ENCODE data around the gene ARHGAP6.
"Not testable (repeated sequence)": the region's sequence is repeated elsewhere in the genome, so short reads cannot be mapped to it uniquely, and the experiment has no call there.

ARHGAP6 gene

DNA sequence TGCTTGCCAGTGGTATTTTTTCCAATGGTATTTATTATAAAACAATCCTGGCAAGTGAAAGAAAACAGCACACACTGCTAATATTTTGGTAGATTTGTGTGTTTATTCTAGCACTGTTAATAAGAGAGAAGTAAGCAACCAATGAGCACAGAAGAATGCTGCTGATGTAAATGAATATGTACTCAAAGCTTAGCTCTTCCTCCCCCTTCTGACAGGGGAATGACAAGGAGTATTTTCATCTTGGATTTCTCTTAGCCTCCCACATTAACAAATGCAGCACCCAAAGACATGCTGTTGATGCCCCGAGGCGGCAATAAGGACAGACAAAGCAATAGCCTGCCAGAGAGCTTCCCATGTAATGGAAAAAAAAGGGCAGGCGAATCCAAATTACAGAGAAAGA, 18.6 kb downstream of the ARHGAP6 start:
- no peak for DNase-seq

DNA sequence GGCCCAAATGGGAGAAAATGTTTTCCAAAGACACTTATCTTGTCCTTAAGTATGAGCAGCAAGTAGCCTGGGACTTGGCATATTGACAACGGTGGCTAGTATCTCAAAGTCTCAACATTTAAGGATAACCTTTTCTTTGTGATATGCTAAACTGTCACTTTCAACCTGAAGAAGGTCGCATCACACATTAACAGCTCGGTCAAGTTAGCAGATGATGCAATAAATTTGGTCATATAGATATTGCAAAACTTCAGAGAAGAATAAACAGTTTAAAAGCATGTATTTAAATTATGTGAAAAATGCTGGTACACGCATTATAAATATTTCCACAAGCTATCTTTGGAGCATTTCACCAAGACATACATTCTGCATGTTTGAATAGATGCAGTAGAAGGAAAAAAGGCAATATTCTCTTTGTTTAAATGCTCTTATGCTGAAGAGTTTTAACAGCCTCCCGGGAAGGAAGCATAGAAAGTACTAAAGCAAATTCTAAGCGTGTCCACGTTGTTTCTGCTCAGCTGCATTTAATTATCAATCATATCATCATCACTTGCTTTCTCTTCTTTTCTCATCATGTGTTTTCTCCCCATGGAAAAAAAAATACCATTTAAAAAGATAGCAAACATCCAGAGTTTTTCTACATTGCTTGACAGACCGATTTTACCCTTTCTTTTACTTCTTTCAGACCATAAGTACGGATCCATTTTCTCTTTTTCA, 24.2 kb downstream of the ARHGAP6 start:
- no peak for DNase-seq

DNA sequence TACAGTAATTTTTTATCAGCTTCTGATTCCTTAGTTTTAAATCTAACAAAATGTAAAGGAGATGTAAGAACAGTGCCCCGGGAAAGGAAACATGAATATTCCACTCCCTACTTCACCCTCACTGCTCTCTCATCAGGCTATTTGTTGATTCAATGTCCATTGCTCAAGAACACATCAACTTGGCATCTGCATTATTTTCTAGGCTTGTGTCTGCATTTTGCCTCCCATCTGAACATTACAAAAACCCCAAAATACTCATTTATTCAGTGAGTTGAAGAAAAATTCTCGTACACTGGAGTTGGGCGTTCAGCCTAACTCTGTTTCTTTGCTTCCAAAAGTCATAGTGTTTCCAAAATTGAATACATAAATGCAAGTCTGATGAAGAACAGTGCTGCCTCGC, 25.6 kb downstream of the ARHGAP6 start:
- no peak for DNase-seq

DNA sequence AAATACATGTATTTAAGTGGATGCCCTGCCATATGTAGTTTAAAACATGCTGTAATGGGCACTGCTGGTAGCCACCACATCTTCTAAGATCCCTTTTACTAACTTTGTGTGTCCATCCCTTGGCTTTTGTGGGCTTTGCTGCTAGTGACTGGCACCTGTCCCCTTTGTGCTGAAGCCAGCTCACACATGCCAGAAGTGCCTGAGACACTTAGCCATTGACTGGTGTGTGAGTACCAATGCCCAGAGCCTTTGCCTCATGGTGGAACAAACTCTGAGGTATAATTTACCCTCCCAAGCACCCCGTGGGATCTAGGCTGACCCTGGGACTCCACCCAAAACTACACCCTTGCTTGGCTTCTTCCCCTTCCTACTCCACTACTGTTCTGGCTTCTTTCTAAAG, 33.0 kb downstream of the ARHGAP6 start:
- DNase-seq: no peak

DNA sequence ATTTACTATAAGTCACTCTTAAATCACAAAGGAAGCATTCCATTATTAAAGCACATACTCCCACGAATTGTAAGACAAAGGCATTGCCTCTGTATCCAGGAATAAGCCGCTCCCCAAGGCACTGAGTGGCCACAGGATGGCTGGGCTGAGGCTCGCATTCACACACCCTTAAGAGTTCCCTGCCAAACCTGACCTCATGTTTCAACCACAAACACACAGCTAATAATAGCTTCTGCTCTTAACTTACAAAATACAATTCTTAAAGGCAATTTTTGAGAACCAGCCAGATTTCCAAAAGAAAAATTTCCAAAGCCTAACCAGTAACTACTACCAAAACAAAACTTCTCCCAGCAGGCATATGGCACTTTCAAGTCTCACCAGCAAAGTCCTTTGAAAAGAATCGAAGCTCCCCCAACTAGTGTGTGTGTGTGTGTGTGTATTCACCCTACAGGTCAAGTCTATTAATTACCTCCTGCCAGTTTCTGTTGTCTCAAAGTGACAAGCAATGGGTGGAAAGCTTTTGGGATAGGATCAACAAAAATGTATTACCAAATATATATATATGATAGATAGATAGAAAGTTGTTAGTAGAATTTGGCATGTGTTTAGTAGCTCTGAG, 36.0 kb downstream of the ARHGAP6 start:
- no peak for DNase-seq

DNA sequence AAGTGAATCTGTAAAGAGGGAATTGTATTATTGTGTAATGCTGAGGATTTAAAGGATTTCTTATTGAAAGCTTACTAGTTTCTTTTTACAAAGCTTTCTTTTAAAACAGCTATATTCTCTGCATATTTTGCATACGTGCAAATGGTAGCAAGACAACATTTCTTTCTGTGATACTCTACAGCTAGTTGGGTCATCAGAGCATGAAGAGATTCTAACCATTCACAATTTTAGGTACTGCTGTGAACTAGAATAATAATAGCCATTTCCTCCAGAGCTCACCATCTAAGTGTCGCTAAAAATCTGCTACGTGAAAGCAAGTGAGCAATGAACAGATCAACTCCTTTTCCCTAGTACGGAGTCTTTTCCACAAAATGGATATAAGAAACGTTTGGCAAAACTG, 37.3 kb downstream of the ARHGAP6 start:
- DNase-seq: no peak

DNA sequence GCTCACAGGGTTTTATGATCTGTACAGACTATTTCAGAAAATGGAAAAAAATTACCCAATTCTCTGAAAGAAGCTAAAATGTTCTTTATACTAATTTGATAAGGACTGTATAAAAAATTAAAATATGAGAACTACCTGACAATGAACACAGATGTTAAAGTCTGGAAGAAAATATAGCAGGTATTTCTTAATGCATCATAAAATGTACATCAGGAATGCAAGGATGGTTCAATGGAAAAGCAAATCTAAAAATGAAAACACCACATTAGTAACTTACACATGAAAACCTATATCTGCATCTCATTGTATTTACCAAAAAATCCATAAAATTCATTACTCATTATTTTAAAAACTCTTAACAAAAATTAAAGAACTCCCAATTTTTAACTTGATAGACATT, 39.4 kb downstream of the ARHGAP6 start:
- DNase-seq: no peak

DNA sequence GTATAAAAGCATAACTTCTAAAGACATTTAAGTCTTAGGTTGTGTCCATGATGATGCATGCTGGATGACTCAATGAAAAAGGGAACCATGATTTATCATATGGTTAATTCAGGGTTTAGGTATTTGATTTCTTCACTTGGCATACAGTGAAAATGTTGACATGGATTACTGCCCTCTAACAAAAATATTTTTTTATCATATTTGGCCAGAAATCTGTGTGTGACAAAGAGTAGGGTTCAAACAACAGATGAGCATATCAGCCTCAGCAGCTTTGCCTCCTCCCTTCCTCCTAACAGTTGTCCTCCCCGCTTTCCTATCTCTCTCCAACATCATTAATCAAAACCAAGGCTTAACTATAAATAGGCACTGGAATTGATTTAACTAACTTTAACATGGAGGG, 46.3 kb downstream of the ARHGAP6 start:
- DNase-seq: no peak

DNA sequence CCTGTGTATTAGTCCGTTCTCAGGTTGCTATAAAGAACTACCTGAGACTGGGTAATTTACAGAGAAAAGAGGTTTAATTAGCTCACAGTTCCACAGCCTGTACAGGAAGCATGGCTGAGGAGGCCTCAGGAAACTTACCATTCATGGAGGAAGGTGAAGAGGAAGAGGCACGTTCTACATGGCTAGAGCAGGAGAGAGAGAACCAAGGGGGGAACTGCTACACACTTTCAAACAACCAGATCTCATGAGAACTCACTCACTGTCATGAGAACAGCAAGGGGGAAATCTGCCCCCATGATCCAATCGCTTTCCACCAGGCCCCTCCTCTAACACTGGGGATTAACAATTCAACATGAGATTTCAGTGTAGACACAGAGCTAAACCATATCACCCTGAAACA, 51.5 kb downstream of the ARHGAP6 start:
- not testable (repeated sequence) for DNase-seq

DNA sequence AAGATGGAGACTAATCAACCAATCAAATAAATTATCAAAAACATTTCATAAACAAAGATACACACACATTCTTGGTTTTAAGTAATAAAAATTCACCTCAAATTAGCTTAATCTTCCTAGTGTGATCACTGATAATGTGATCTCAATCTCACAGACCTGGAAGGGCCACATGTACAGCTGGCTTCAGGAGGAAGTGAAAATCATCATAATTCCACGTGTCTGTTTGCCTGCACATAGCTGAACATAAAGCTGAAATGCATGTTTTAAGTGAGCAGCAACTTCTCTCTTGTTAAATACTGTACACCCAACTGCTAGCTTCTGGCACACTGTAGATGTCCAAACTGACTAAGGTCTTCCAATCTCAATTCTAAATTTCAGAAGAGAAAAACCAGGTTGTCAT, 53.8 kb downstream of the ARHGAP6 start:
- DNase-seq: no peak

DNA sequence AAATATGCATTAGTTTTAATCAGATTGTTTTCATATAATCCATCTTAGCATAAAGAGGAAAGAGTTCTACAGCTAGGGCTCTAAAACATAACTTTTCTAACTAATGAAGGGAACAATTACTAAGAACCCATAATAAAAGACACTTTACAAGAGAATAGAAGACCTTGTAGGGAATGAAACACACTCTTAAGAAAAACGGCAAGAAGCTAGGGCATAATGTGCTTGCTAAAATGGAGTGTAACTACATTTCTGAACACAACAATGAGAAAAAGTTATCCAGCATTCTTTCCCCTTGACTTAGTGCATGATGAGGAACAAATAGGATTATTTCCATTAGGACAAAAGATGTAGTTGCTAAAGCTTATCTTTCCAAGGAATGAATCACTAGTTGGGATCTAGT, 54.6 kb downstream of the ARHGAP6 start:
- no peak for DNase-seq

DNA sequence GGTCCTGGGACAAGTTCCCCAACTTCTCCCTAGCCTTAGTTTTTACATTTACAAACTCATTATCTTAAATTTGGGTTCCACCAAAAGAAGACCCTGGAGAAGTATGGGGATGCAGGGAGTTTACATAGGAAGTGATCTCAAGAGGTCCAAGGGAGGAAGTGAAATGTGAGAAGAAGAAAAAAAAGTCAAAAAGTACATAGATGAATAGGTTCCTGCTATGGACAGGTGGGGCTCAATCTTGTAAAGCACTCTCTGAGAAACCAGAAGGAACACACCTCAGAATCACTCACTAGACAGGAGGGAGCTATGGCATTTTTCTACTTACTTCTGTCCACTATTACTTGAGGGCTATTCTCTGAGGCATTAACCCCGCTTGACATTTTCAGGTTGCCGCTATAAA, 56.6 kb downstream of the ARHGAP6 start:
- DNase-seq: no peak

DNA sequence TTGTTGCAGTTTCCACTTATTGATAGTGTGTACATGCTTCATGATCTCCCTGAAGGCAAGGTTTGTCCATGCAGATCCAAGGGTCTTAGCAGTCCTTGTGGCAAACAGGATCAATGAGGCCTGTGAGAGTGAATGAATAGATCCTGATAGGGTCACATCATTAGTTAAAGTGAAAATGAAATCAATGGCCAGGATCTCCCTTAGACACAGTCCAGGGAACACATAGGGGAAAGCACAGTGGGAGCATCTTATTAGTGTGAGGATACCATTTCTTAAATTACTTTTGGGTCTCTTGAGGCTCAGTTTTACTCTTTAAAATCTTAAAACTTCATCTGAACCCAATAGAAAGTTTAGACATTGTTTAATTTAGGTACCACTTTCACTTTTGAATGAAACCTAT, 59.3 kb downstream of the ARHGAP6 start:
- no peak for DNase-seq

DNA sequence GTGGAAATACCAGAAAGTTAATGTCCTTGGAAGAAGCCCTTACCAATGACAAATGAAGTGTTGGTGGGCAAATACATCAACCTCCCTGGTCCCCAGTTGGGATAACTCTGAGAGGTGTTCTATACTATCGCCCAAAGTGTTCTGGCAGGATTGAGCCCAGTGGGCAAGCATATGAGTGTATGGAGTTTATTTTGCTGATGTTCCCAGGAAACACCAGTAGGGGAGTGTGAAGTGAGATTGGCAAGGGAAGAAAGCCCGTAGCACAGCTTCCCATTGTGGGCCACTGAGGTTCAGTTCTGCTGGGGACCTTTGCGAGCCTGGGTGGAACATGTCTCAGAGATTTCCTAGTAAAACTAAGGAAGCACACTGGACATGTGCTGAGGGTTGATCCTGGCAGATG, 65.1 kb downstream of the ARHGAP6 start:
- DNase-seq: no peak

DNA sequence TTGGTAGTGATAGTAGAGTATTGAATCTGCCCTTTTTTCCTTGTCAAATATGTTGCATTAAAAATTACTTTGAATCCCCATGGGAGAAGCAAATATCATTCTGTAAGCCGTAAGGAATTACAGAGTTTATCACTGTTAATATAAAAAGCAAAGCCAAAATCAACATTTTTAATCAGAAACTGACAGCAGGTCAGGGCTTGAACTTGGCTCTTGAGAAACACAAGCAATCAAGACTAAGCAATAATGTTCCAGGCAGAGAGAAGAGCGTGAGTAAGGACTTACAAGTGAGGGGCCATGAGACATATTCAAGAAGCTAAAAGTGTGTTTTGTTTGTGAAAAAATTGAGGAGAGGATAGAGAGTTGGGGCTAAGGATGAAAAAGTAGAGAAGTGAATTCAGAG, 68.2 kb downstream of the ARHGAP6 start:
- no peak for DNase-seq

DNA sequence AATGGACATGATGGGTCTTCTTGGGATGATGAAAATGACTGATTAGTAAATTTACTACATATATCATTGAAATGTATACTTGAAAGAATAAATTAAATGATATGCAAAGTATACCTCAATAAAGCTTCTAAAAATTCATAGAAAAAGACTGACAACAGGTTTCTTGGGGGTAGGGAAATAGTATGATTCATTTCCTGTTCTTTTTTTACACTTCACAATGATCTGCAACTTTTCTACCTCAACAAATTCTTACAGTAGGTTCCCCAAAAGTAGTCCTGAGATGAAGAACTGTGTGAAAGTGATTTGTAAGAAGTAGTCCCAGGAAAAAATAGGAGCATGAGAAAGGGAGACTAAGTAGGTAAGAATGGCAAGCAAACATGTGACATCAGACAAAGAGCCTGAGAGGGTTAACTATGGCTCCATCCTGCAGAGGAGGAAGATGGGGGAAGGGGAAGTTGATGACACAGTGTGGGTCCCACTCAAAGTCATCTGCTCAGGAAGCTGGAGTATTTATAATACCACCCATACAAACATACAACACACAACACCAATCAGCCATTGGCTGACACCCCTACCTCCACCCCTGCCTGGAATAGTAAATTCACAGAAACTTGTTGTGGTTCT, 73.9 kb downstream of the ARHGAP6 start:
- DNase-seq: no peak

DNA sequence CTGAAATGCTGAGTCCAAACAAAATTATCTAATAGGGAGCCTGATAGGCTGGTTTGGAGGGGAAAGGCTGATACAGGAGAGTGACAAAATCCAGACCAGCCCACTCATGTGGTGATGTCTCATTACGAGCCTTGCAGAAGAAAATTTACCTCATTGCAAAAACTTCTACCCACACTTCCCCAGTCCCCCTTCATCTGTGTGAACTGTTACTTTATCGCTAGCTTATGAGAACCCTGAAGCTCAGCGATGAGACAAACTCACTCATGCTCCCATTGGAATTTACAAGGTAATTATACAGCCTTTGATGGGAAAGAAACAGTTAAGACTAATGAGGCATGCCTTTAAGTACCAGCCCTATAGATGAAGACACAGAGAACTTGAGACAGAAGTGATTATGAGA, 76.1 kb downstream of the ARHGAP6 start:
- no peak for DNase-seq

DNA sequence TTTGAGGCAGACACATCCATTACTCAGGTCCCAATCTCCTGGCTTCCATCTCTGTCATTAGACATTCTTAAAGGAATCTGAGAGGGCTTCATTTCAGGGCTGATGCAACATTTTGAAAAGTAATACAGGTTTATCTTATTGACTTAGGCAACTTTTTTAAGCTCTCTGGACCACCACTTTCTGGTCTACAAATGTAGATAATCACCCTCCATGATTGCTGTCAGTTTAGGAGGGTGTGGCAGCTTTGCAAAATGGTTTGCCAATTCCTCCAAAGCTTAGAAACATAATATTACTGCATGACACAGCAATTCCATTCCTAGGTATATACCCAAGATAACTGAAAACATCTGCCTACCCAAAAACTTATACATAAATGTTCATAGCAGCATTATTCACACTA, 77.6 kb downstream of the ARHGAP6 start:
- DNase-seq: no peak

DNA sequence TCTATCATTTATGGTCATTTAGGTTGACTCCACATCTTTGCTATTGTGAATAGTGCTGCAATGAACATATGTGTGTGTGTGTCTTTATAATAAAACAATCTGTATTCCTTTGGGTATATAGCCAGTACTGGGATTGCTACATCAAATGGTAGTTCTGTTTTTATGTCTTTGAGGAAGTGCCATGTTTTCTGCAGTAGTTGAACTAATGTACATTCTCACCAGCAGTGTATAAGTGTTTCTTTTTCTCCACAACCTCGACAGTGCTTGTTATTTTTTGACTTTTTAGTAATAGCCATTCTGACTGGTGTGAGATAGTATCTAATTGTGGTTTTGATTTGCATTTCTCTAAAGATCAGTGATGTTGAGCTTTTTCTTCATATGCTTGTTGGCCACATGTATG, 80.5 kb downstream of the ARHGAP6 start:
- DNase-seq: no peak

DNA sequence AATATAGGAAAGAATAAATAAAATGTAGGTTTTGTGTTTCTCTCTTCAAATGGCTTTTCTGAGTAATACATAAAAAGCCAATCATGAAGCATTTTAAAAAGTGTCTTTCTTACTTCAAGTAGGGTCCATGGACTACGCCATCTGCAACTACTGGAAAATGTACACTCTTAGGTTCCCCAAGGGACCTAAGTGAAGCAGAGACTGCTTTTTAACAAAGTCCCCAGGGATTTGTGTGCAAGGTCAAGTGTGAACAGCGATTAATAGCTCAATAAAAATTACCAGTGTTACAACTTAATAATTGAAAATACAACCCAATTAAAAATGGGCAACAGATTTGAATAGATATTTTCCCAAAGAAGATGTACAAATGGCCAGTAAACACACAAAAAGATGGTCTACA, 84.9 kb downstream of the ARHGAP6 start:
- no peak for DNase-seq

DNA sequence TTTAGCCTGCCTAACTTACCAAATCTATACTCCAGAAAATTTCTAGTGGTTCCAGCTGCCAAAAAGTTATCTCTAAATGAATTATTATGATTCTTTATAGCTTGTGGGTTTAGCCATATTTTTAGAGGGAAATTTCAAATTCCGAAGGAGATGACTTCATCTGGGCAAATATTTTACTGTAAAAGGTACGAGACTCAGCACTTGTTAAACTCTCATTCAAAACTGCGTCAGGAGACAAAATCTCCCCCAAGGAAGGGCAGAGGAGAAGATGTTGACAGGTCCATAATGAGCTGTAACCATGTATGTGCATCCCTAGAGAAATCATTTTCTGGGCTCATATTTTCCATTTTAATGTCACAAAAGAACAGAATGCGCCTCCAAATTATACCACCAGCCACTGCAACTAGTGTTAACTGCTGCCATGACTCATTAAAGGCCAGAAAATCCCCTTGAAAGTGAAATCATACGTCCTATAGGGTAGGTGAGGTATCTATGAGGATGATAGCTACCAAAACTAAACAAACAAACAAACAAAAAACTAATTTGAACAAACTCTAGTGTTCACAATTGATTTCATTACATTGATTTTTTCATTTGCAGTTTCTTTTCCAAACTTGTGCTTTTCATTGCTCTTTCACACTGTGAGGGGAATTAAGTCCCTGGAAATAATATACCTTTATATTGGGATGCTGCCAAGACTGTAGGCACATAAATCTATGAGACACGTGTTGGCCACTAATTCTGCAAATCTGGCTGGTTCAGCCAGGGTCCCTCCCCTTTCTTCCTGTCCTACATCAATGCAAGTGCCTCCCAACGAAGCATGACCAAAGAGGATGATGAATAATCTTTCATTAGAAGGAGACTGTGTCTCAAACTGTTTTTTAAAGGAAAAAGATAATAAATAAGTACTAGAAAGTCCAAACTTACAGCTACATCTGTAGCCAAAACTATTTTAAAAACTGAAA, 85.8 kb downstream of the ARHGAP6 start:
- DNase-seq: no peak

DNA sequence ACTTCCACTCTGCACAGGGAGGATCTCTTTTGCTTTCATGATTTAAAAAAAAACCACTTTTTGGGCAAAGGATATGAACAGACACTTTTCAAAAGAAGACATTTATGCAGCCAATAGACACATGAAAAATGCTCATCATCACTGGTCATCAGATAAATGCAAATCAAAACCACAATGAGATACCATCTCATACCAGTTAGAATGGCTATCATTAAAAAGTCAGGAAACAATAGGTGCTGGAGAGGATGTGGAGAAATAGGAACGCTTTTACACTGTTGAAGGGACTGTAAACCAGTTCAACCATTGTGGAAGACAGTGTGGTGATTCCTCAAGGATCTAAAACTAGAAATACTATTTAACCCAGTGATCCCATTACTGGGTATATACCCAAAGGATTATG, 87.4 kb downstream of the ARHGAP6 start:
- DNase-seq: not testable (repeated sequence)

DNA sequence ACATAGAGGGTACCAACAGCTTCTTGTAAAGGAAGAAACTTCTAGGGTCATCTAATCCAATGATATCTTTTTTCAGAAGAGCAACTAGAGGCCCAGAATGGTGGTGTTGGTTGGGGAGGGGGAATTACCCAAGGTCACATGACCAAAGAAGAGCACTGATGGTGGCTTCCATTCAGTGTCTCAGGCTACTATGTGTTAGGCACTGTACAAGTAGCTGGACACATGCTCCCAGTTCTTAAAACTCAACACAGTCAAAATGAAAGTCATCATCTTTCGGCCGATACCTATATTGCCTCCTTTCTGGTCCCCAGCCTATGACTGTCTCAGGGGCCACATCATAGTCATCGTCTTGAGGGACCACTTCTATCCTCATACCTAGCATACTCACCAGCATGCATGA, 88.1 kb downstream of the ARHGAP6 start:
- DNase-seq: no peak
